HG03045 (cell line): ENCODE results near the gene TLR8.
"Not testable (repeated sequence)": the region's sequence is repeated elsewhere in the genome, so short reads cannot be mapped to it uniquely, and the experiment has no call there.

Experiments
- ATAC-seq: cut with Tn5 transposase; IDR thresholded peaks from one replicate; pipeline ENCODE4 v1.9.1; 2021; ENCODE audit warnings: mild to moderate bottlenecking, moderate library complexity; ENCODE audit not compliant: unreplicated experiment

Gene TLR8

GRCh38 chrX:12944452-12944851 is 38.0 kb downstream of the TLR8 start:
- not testable (repeated sequence) for ATAC-seq

- no peak for ATAC-seq
Measured at GRCh38 chrX:12945494-12945893, 39.1 kb downstream of the TLR8 start.

- ATAC-seq = no peak
Measured at GRCh38 chrX:12946406-12946805, 40.0 kb downstream of the TLR8 start.

GRCh38 chrX:12946838-12947544 is 40.6 kb downstream of the TLR8 start:
- ATAC-seq = peak; percentile 38

GRCh38 chrX:12947545-12948235 is 41.3 kb downstream of the TLR8 start:
- ATAC-seq = no peak

- ATAC-seq = no peak
Measured at GRCh38 chrX:12948495-12948894, 42.1 kb downstream of the TLR8 start.

GRCh38 chrX:12949205-12949926 is 42.9 kb downstream of the TLR8 start:
- ATAC-seq = no peak

GRCh38 chrX:12949927-12950656 is 43.7 kb downstream of the TLR8 start:
- peak; percentile 45 for ATAC-seq

- ATAC-seq = peak; percentile 57
Measured at GRCh38 chrX:12950851-12951594, 44.6 kb downstream of the TLR8 start.

GRCh38 chrX:12951595-12951975 is 45.2 kb downstream of the TLR8 start:
- ATAC-seq = no peak

- ATAC-seq = no peak
Measured at GRCh38 chrX:12953420-12953819, 47.0 kb downstream of the TLR8 start.

GRCh38 chrX:12954376-12954775 is 48.0 kb downstream of the TLR8 start:
- no peak for ATAC-seq

- no peak for ATAC-seq
Measured at GRCh38 chrX:12954981-12955380, 48.6 kb downstream of the TLR8 start.

- peak; percentile 56 for ATAC-seq
Measured at GRCh38 chrX:12955882-12956703, 49.7 kb downstream of the TLR8 start.

- peak; percentile 66 for ATAC-seq
Measured at GRCh38 chrX:12956704-12957534, 50.5 kb downstream of the TLR8 start.

GRCh38 chrX:12958059-12958458 is 51.6 kb downstream of the TLR8 start:
- ATAC-seq = no peak

GRCh38 chrX:12958461-12958860 is 52.0 kb downstream of the TLR8 start:
- ATAC-seq = no peak

- no peak for ATAC-seq
Measured at GRCh38 chrX:12961196-12961718, 54.8 kb downstream of the TLR8 start.
